Measurements from ENCODE around the gene S100A11.

S100A11 gene

GRCh38 chr1:152024223-152024622 lies 12.6 kb downstream of the S100A11 start:
- Histone ChIP-seq H3K9me3 (ENCODE audit: insufficient read depth, low read length) (no peaks in the 10 kb centered on the region), H4K20me1 (ENCODE audit: low read depth, low read length) (no peaks in the 10 kb centered on the region), H3K9ac (ENCODE audit: low read length) (no peak overlapping the region), H3K36me3 (ENCODE audit: low read length) (no peaks in the 10 kb centered on the region), H3K4me2 (ENCODE audit: low read depth, low read length, poor library complexity, severe bottlenecking) (no peak overlapping the region), H3K9me2 (replicated peaks; ENCODE audit: insufficient read depth, low read length) (no peaks in the 10 kb centered on the region), H3K27ac (ENCODE audit: low read depth, low read length) (no peak overlapping the region), H2AFZ (ENCODE audit: low read depth, low read length, severe bottlenecking) (no peak overlapping the region), H3K4me3 (ENCODE audit: insufficient read depth, low read length, poor library complexity, severe bottlenecking) (no peak overlapping the region), H3K79me2 (ENCODE audit: insufficient read depth, low read length) (no peaks in the 10 kb centered on the region), H3F3A (ENCODE audit: insufficient read depth) (no peaks in the 10 kb centered on the region), H3K27me3 (ENCODE audit: low read length) (no peaks in the 10 kb centered on the region)
- TF ChIP-seq CTCF (IDR thresholded peaks at IDR 0.05; ENCODE audit: insufficient read depth, low read length, poor library complexity, severe bottlenecking) (no peak), EZH2phosphoT487 (conservative IDR thresholded peaks at IDR 0.05; ENCODE audit: low read length) (no peak)

GRCh38 chr1:152023221-152023620 lies 13.6 kb downstream of the S100A11 start:
- H3K9me3 ChIP-seq (ENCODE audit: insufficient read depth, low read length) = no peaks in the 10 kb centered on the region
- H3K27me3 ChIP-seq (ENCODE audit: low read length) = no peaks in the 10 kb centered on the region
- no peak for TF ChIP-seq EZH2phosphoT487 (conservative IDR thresholded peaks at IDR 0.05; ENCODE audit: low read length)
- no peak for TF ChIP-seq CTCF (IDR thresholded peaks at IDR 0.05; ENCODE audit: insufficient read depth, low read length, poor library complexity, severe bottlenecking)
- H3K4me2 ChIP-seq (ENCODE audit: low read depth, low read length, poor library complexity, severe bottlenecking) = no peak overlapping the region
- no peaks in the 10 kb centered on the region for H4K20me1 ChIP-seq (ENCODE audit: low read depth, low read length)
- H3K27ac ChIP-seq (ENCODE audit: low read depth, low read length) = no peak overlapping the region
- H3K9me2 ChIP-seq (replicated peaks; ENCODE audit: insufficient read depth, low read length) = no peaks in the 10 kb centered on the region
- H3K4me3 ChIP-seq (ENCODE audit: insufficient read depth, low read length, poor library complexity, severe bottlenecking) = no peak overlapping the region
- no peak overlapping the region for H2AFZ ChIP-seq (ENCODE audit: low read depth, low read length, severe bottlenecking)
- no peaks in the 10 kb centered on the region for H3K36me3 ChIP-seq (ENCODE audit: low read length)
- no peaks in the 10 kb centered on the region for H3F3A ChIP-seq (ENCODE audit: insufficient read depth)
- no peak overlapping the region for H3K9ac ChIP-seq (ENCODE audit: low read length)
- H3K79me2 ChIP-seq (ENCODE audit: insufficient read depth, low read length) = no peaks in the 10 kb centered on the region

GRCh38 chr1:152022474-152022873 lies 14.3 kb downstream of the S100A11 start:
- Histone ChIP-seq H3K9me3 (ENCODE audit: insufficient read depth, low read length) (no peaks in the 10 kb centered on the region), H4K20me1 (ENCODE audit: low read depth, low read length) (no peaks in the 10 kb centered on the region), H3K9ac (ENCODE audit: low read length) (no peak overlapping the region), H3K27me3 (ENCODE audit: low read length) (no peaks in the 10 kb centered on the region), H3K36me3 (ENCODE audit: low read length) (no peaks in the 10 kb centered on the region), H3F3A (ENCODE audit: insufficient read depth) (no peaks in the 10 kb centered on the region), H3K27ac (ENCODE audit: low read depth, low read length) (no peak overlapping the region), H2AFZ (ENCODE audit: low read depth, low read length, severe bottlenecking) (no peak overlapping the region), H3K79me2 (ENCODE audit: insufficient read depth, low read length) (no peaks in the 10 kb centered on the region), H3K4me3 (ENCODE audit: insufficient read depth, low read length, poor library complexity, severe bottlenecking) (no peak overlapping the region), H3K9me2 (replicated peaks; ENCODE audit: insufficient read depth, low read length) (no peaks in the 10 kb centered on the region), H3K4me2 (ENCODE audit: low read depth, low read length, poor library complexity, severe bottlenecking) (no peak overlapping the region)
- TF ChIP-seq EZH2phosphoT487 (conservative IDR thresholded peaks at IDR 0.05; ENCODE audit: low read length) (no peak), CTCF (IDR thresholded peaks at IDR 0.05; ENCODE audit: insufficient read depth, low read length, poor library complexity, severe bottlenecking) (no peak)

Measured in SU-DHL-6 (cell line).